Measurements from ENCODE around the gene PACSIN2. TPM values are rescaled to one million over a fixed set of nuclear protein-coding genes. Genes with fewer than 3 reads are reported as not detected.
A peak's percentile ranks its signal among the peaks of the same experiment; 100 is the strongest.

The PACSIN2 gene
- polyA plus RNA-seq, 2 of the 4 experiments (the other 2 are of a cell fraction): 60.3 to 94.0 TPM

GRCh38 chr22:42905217-42905616 lies 109.7 kb downstream of the PACSIN2 start:
- POLR2A ChIA-PET: no interaction called here
- FAIRE-seq: no peak
- no peak for ATAC-seq
- CTCF ChIA-PET: interaction anchor here (0.6 kb wide), 1 partner anchor 481 kb away, joined by 3 read pairs; no protein-coding TSS in a partner anchor
- Histone ChIP-seq H3K27ac (no peak overlapping the region), H3K4me3 (no peak overlapping the region), H3K9me3 (no peaks in the 10 kb centered on the region), H3K4me2 (no peak overlapping the region), H3K4me1 (no peaks in the 10 kb centered on the region)
- TF ChIP-seq CBX2 (IDR thresholded peaks at IDR 0.05; ENCODE audit: borderline replicate concordance, low read depth): no peak
- TF ChIP-seq KDM5A (IDR thresholded peaks at IDR 0.05): no peak
- TF ChIP-seq SREBF2 (IDR thresholded peaks at IDR 0.05): no peak
- TF ChIP-seq FOSB (CRISPR knock-in tag; IDR thresholded peaks at IDR 0.05): no peak
- no peak for TF ChIP-seq EP300 (IDR thresholded peaks at IDR 0.05)
- TF ChIP-seq USF2 (IDR thresholded peaks at IDR 0.05): no peak
- TF ChIP-seq RFX5 (IDR thresholded peaks at IDR 0.05): no peak
- TF ChIP-seq BCL3 (IDR thresholded peaks at IDR 0.05): no peak
- 88% methylated on average over 13 of the region's 13 CpGs for WGBS (ENCODE audit: missing lambda C conversion rate)
- no peak for DNase-seq (ENCODE audit: low read depth in 1 of 2, low spot score in 1 of 2)

GRCh38 chr22:42904050-42904449 lies 110.9 kb downstream of the PACSIN2 start:
- CTCF ChIA-PET: interaction anchor here (1.3 kb wide), 2 partner anchors 37 to 130 kb away, joined by 3 to 5 read pairs; no protein-coding TSS in a partner anchor
- ATAC-seq (no peak), FAIRE-seq (no peak), DNase-seq (ENCODE audit: low read depth in 1 of 2, low spot score in 1 of 2) (no peak)
- POLR2A ChIA-PET: interaction anchor here (1.0 kb wide), 1 partner anchor 11 kb away, joined by 3 read pairs; no protein-coding TSS in a partner anchor
- no peak overlapping the region for H3K27ac ChIP-seq
- no peaks in the 10 kb centered on the region for H3K9me3 ChIP-seq
- no peak overlapping the region for H3K4me3 ChIP-seq
- TF ChIP-seq MAFK (IDR thresholded peaks at IDR 0.05; ENCODE audit: partially characterized antibody) (no peak), MYC (IDR thresholded peaks at IDR 0.05; ENCODE audit: borderline replicate concordance, low read length) (no peak), FOXS1 (CRISPR knock-in tag; IDR thresholded peaks at IDR 0.05) (no peak), KDM5A (IDR thresholded peaks at IDR 0.05) (no peak), EHMT2 (IDR thresholded peaks at IDR 0.05; ENCODE audit: low read depth) (no peak), FOSL2 (IDR thresholded peaks at IDR 0.05) (no peak), FOSL2 (CRISPR knock-in tag; IDR thresholded peaks at IDR 0.05) (no peak), HOXB5 (CRISPR knock-in tag; IDR thresholded peaks at IDR 0.05) (no peak), NPAS2 (CRISPR knock-in tag; IDR thresholded peaks at IDR 0.05; ENCODE audit: borderline replicate concordance) (no peak), NFE2L2 (conservative IDR thresholded peaks at IDR 0.05; ENCODE audit: low read length) (no peak), NR3C1 (IDR thresholded peaks at IDR 0.05) (no peak), JUNB (IDR thresholded peaks at IDR 0.05) (no peak)
- no peaks in the 10 kb centered on the region for H3K4me1 ChIP-seq
- 95% methylated on average over 10 of the region's 12 CpGs for WGBS (ENCODE audit: missing lambda C conversion rate)
- no peak overlapping the region for H3K4me2 ChIP-seq

GRCh38 chr22:42902875-42903510 lies 112.0 kb downstream of the PACSIN2 start:
- no peak overlapping the region for H3K4me3 ChIP-seq
- 90% methylated on average over 14 of the region's 15 CpGs for WGBS (ENCODE audit: missing lambda C conversion rate)
- TF ChIP-seq PHF8 (IDR thresholded peaks at IDR 0.05; ENCODE audit: borderline replicate concordance, low read depth): no peak
- TF ChIP-seq HOXB5 (CRISPR knock-in tag; IDR thresholded peaks at IDR 0.05): no peak
- TF ChIP-seq ZNF302 (CRISPR knock-in tag; IDR thresholded peaks at IDR 0.05): no peak
- no peak for TF ChIP-seq NPAS2 (CRISPR knock-in tag; IDR thresholded peaks at IDR 0.05; ENCODE audit: borderline replicate concordance)
- no peak for TF ChIP-seq CBX8 (IDR thresholded peaks at IDR 0.05)
- TF ChIP-seq PBX3 (IDR thresholded peaks at IDR 0.05): no peak
- no peak for TF ChIP-seq RCOR1 (IDR thresholded peaks at IDR 0.05; ENCODE audit: low read depth, low read length)
- TF ChIP-seq BCL3 (IDR thresholded peaks at IDR 0.05): no peak
- no peak for TF ChIP-seq HDAC2 (IDR thresholded peaks at IDR 0.05)
- TF ChIP-seq ZSCAN20 (CRISPR knock-in tag; IDR thresholded peaks at IDR 0.05): no peak
- TF ChIP-seq CHD4 (IDR thresholded peaks at IDR 0.05; ENCODE audit: borderline replicate concordance): no peak
- TF ChIP-seq CEBPB (IDR thresholded peaks at IDR 0.05): no peak
- TF ChIP-seq SREBF2 (IDR thresholded peaks at IDR 0.05): no peak
- TF ChIP-seq E2F6 (IDR thresholded peaks at IDR 0.05; ENCODE audit: borderline replicate concordance, low read depth): no peak
- no peak for FAIRE-seq
- H3K9me3 ChIP-seq: no peaks in the 10 kb centered on the region
- no peak overlapping the region for H3K27ac ChIP-seq
- peak in 1 of 2 experiments; percentile 19; a peak in 1 of 6 replicates for ATAC-seq
- H3K4me1 ChIP-seq: no peaks in the 10 kb centered on the region
- no peak for DNase-seq (ENCODE audit: low read depth in 1 of 2, low spot score in 1 of 2)
- CTCF ChIA-PET: interaction anchor here (1.0 to 1.6 kb wide), 7 partner anchors 9 to 131 kb away, joined by 3 to 5 read pairs (median 3); no protein-coding TSS in a partner anchor
- H3K4me2 ChIP-seq: no peak overlapping the region
- POLR2A ChIA-PET: interaction anchor here (1.0 kb wide), 1 partner anchor 12 kb away, joined by 3 read pairs; no protein-coding TSS in a partner anchor

All from A549 (cell line).